GM15510 (cell line): ENCODE results near the gene UTP3.

Source experiments
- POLR2A ChIP-seq: IDR thresholded peaks from 3 replicates; pipeline ENCODE4 v1.6.1; 2011; ENCODE audit warnings: borderline replicate concordance; ENCODE audit not compliant: insufficient read length; ENCODE audit errors: extremely low read depth

The UTP3 gene

GRCh38 chr4:70709611-70710205, 21.4 kb downstream of the UTP3 start:
- TF ChIP-seq POLR2A, result no peak

GRCh38 chr4:70711599-70711998, 23.3 kb downstream of the UTP3 start:
- no peak for TF ChIP-seq POLR2A

- TF ChIP-seq POLR2A, result no peak
Observed at GRCh38 chr4:70712150-70712549, 23.8 kb downstream of the UTP3 start.

GRCh38 chr4:70712604-70713452, 24.5 kb downstream of the UTP3 start:
- TF ChIP-seq POLR2A, result no peak

- TF ChIP-seq POLR2A, result no peak
Observed at GRCh38 chr4:70713453-70714078, 25.2 kb downstream of the UTP3 start.

GRCh38 chr4:70714079-70714887, 26.0 kb downstream of the UTP3 start:
- no peak for TF ChIP-seq POLR2A

GRCh38 chr4:70715097-70715496, 26.8 kb downstream of the UTP3 start:
- TF ChIP-seq POLR2A, result no peak

- TF ChIP-seq POLR2A, result no peak
Observed at GRCh38 chr4:70718811-70719604, 30.7 kb downstream of the UTP3 start.

- TF ChIP-seq POLR2A, result no peak
Observed at GRCh38 chr4:70721747-70722146, 33.4 kb downstream of the UTP3 start, which contains the start of gene RUFY3. RUFY3 (plus strand) TSS chr4:70721964; CDS start chr4:70722574, 610 bp downstream.

- no peak for TF ChIP-seq POLR2A
Observed at GRCh38 chr4:70722199-70722791, 34.0 kb downstream of the UTP3 start.

- TF ChIP-seq POLR2A, result no peak
Observed at GRCh38 chr4:70724463-70724862, 36.1 kb downstream of the UTP3 start.

GRCh38 chr4:70725633-70726032, 37.3 kb downstream of the UTP3 start:
- no peak for TF ChIP-seq POLR2A

GRCh38 chr4:70728091-70728490, 39.8 kb downstream of the UTP3 start:
- no peak for TF ChIP-seq POLR2A

GRCh38 chr4:70734168-70734954, 46.0 kb downstream of the UTP3 start:
- TF ChIP-seq POLR2A, result no peak

- TF ChIP-seq POLR2A, result no peak
Observed at GRCh38 chr4:70734971-70735370, 46.6 kb downstream of the UTP3 start.
